ENCODE data around the gene ZFC3H1.

DNA sequence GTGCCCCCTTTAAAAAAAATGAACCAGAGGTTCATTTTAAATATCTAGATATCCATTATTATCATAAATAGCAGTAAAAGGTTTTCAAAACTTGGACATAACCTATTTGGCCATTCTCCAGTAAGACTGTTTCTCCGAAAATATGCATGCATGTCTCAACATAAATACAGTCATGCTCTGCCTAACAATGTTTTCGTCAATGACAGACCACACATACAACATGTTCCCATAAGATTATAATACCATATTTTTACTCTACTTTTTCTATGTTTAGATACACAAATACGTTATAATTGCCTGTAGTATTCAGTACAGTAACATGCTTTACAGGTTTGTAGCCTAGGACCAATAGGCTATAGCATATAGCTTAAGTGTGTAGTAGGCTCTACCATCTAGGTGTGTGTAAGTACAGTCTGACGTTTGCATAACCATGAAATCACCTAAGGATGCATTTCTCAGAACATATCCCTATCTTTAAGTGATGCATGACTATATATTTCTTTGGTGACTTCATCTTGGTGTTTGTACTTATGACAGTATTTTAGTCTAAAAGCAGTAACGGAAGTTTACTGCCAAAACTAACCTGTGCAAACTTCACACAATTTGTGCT, 25.4 kb upstream of the ZFC3H1 start:
- TF ChIP-seq, protein P1, sequence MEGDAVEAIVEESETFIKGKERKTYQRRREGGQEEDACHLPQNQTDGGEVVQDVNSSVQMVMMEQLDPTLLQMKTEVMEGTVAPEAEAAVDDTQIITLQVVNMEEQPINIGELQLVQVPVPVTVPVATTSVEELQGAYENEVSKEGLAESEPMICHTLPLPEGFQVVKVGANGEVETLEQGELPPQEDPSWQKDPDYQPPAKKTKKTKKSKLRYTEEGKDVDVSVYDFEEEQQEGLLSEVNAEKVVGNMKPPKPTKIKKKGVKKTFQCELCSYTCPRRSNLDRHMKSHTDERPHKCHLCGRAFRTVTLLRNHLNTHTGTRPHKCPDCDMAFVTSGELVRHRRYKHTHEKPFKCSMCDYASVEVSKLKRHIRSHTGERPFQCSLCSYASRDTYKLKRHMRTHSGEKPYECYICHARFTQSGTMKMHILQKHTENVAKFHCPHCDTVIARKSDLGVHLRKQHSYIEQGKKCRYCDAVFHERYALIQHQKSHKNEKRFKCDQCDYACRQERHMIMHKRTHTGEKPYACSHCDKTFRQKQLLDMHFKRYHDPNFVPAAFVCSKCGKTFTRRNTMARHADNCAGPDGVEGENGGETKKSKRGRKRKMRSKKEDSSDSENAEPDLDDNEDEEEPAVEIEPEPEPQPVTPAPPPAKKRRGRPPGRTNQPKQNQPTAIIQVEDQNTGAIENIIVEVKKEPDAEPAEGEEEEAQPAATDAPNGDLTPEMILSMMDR (IDR thresholded peaks at IDR 0.05; ENCODE audit: insufficient read depth, low read length, poor library complexity, severe bottlenecking), result no peak
- no peak for TF ChIP-seq EZH2phosphoT487 (conservative IDR thresholded peaks at IDR 0.05; ENCODE audit: low read length)
